ENCODE measurements around the gene MAN1A1.

GRCh38 chr6:119314885-119315272, 34.7 kb downstream of the MAN1A1 start:
- TF ChIP-seq TAF1 (IDR thresholded peaks at IDR 0.05; ENCODE audit: borderline replicate concordance, insufficient read depth, low read length) = no peak
- no peak for TF ChIP-seq POLR2AphosphoS5 (IDR thresholded peaks at IDR 0.05; ENCODE audit: low read depth, low read length)
